Measurements from ENCODE around the gene BLZF1.

BLZF1 gene

DNA sequence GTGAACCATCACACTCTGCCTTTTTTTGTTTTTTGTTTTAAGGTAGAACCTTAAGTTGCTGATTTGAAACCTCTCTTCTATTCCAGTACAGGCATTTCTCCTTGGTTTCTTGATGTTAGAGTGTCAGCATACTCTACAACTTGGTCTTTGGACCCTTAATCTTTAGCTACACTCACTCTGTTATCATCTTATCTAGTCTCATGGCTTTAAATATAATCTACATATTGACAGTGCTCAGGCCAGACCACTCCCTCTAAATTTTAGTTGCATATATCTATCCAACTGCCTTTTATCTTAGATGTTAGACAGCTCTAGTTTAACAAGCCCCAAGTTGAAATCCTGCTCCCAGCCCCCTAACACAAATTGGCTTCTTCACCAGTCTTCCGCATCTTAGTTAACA, 22.5 kb upstream of the BLZF1 start:
- Histone ChIP-seq H2BK5ac (ENCODE audit: low read depth, low read length, poor library complexity, severe bottlenecking) (no peak overlapping the region), H3K4me3 (ENCODE audit: insufficient read depth in 1 of 2, low read depth in 1 of 2, low read length in 2 of 2) (no peak overlapping the region), H3K9me3 (ENCODE audit: control insufficient read depth, low read length) (no peaks in the 10 kb centered on the region), H3K9ac (ENCODE audit: low read length) (no peak overlapping the region), H4K91ac (ENCODE audit: low read length) (no peak overlapping the region), H2BK120ac (ENCODE audit: low read depth, low read length) (no peak overlapping the region), H3K36me3 (ENCODE audit: control insufficient read depth in 1 of 2, insufficient read depth in 2 of 2, low read depth in 1 of 2, low read length in 2 of 2) (peaks cover 0 to 7% of the 10 kb centered on the region in 2 experiments), H4K8ac (ENCODE audit: low read length) (no peak overlapping the region), H3K4ac (ENCODE audit: low read depth in 1 of 2, low read length in 2 of 2) (no peak overlapping the region), H2AK5ac (ENCODE audit: low read length, severe bottlenecking) (no peak overlapping the region), H3K4me2 (ENCODE audit: low read length, poor library complexity, severe bottlenecking) (no peak overlapping the region), H3K18ac (ENCODE audit: low read depth in 1 of 2, low read length in 2 of 2) (no peak overlapping the region), H3K23ac (ENCODE audit: low read length in 2 of 2) (no peak overlapping the region), H3K79me1 (replicated peaks; ENCODE audit: low read length, poor library complexity, severe bottlenecking) (peaks cover 24% of the 10 kb centered on the region), H2BK12ac (ENCODE audit: low read length in 2 of 2) (no peak overlapping the region), H3K14ac (ENCODE audit: low read length in 2 of 2) (no peak overlapping the region), H2BK15ac (ENCODE audit: low read depth, poor library complexity, severe bottlenecking) (no peak overlapping the region), H3K27ac (ENCODE audit: low read length, poor library complexity, severe bottlenecking) (no peak overlapping the region), H3K4me1 (ENCODE audit: control insufficient read depth, insufficient read depth, low read depth, low read length) (no peaks in the 10 kb centered on the region), H2AFZ (ENCODE audit: low read depth, low read length) (no peak overlapping the region), H3K27me3 (ENCODE audit: control insufficient read depth in 1 of 2, insufficient read depth in 1 of 2, low read length in 2 of 2) (no peaks in the 10 kb centered on the region)
- DNase-seq, result no peak
- WGBS, result 100% methylated on average over 1 of the region's 1 CpG

DNA sequence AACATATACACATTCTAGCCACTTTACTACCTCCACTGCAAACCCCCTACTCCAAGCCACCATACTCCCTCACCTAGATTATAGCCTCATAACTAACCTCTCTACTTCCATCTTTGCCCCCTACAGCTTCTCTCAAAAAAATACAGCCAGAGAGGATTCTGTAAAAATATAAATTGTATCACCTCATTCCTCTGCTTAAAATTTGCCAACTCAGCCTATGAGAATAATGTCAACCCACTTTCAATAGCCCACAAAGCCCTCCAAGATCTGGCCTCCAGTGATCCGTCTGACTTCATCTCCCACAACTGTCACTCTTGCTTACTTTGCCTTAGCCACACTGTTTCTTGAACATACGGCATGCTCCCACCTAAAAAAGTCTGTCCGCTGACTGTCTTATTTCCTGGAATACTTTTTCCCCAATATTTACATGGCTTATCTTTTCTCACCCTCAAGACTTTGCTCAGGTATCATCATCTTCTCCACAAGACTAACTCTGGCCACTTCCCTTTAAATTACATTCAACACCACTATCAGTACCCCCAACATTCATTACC, 21.9 kb upstream of the BLZF1 start:
- H3K79me1 ChIP-seq (replicated peaks; ENCODE audit: low read length, poor library complexity, severe bottlenecking), result peaks cover 21% of the 10 kb centered on the region
- WGBS, result 99% methylated on average over 3 of the region's 3 CpGs

DNA sequence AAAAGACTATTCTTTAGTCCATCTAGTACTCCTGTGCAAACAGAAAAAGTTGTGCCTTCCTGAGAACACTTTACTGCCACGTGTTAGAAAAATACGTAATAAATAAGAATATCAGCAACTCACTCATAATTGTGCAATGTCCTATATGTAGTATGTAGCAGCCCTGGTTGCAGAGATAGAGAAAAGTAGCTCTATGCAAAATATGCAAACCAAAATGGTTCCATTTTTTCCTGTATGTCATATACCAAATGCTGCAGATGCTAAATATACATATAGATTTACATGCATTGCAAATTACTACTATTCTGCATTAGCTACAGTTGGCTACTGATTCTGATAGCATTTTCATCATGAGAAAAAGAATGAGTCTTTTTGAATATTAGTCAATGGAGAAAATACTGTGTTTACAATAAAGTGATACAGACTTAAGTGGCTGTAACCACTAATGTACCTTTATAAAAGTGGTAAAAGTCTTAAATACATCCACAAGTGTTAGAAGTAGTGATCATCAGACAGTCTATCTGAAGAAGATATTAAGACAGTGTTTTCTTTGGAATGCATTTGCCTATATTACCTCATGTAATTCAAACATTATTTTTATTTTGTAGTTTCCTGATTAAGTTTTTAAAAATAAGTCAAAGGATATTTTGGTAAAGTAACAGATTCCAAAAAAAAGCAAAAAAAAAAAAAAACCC, 20.2 kb upstream of the BLZF1 start:
- H3K4me1 ChIP-seq (ENCODE audit: control insufficient read depth, insufficient read depth, low read depth, low read length), result no peaks in the 10 kb centered on the region
- WGBS, result 80% methylated on average over 2 of the region's 2 CpGs
- no peak overlapping the region for H2BK5ac ChIP-seq (ENCODE audit: low read depth, low read length, poor library complexity, severe bottlenecking)
- H3K36me3 ChIP-seq (ENCODE audit: control insufficient read depth in 1 of 2, insufficient read depth in 2 of 2, low read depth in 1 of 2, low read length in 2 of 2), result no peaks in the 10 kb centered on the region
- no peak overlapping the region for H2AK5ac ChIP-seq (ENCODE audit: low read length, severe bottlenecking)
- H3K4ac ChIP-seq (ENCODE audit: low read depth in 1 of 2, low read length in 2 of 2), result no peak overlapping the region
- H3K4me3 ChIP-seq (ENCODE audit: insufficient read depth in 1 of 2, low read depth in 1 of 2, low read length in 2 of 2), result no peak overlapping the region
- H4K8ac ChIP-seq (ENCODE audit: low read length), result no peak overlapping the region
- no peak overlapping the region for H3K4me2 ChIP-seq (ENCODE audit: low read length, poor library complexity, severe bottlenecking)
- H2BK15ac ChIP-seq (ENCODE audit: low read depth, poor library complexity, severe bottlenecking), result no peak overlapping the region
- no peak for DNase-seq
- H3K9me3 ChIP-seq (ENCODE audit: control insufficient read depth, low read length), result no peaks in the 10 kb centered on the region
- H3K79me1 ChIP-seq (replicated peaks; ENCODE audit: low read length, poor library complexity, severe bottlenecking), result peaks cover 14% of the 10 kb centered on the region
- H3K27ac ChIP-seq (ENCODE audit: low read length, poor library complexity, severe bottlenecking), result no peak overlapping the region
- H4K91ac ChIP-seq (ENCODE audit: low read length), result no peak overlapping the region
- no peaks in the 10 kb centered on the region for H3K27me3 ChIP-seq (ENCODE audit: control insufficient read depth in 1 of 2, insufficient read depth in 1 of 2, low read length in 2 of 2)
- H2BK120ac ChIP-seq (ENCODE audit: low read depth, low read length), result no peak overlapping the region
- no peak overlapping the region for H2BK12ac ChIP-seq (ENCODE audit: low read length in 2 of 2)
- no peak overlapping the region for H3K9ac ChIP-seq (ENCODE audit: low read length)
- no peak overlapping the region for H2AFZ ChIP-seq (ENCODE audit: low read depth, low read length)
- no peak overlapping the region for H3K23ac ChIP-seq (ENCODE audit: low read length in 2 of 2)
- H3K14ac ChIP-seq (ENCODE audit: low read length in 2 of 2), result no peak overlapping the region
- no peak overlapping the region for H3K18ac ChIP-seq (ENCODE audit: low read depth in 1 of 2, low read length in 2 of 2)

More for the DNA sequence above, 21.9 kb upstream of the BLZF1 start:
- Histone ChIP-seq H3K14ac (ENCODE audit: low read length in 2 of 2) (no peak overlapping the region), H3K9me3 (ENCODE audit: control insufficient read depth, low read length) (no peaks in the 10 kb centered on the region), H2BK120ac (ENCODE audit: low read depth, low read length) (no peak overlapping the region), H3K4ac (ENCODE audit: low read depth in 1 of 2, low read length in 2 of 2) (no peak overlapping the region), H3K4me3 (ENCODE audit: insufficient read depth in 1 of 2, low read depth in 1 of 2, low read length in 2 of 2) (no peak overlapping the region), H2AK5ac (ENCODE audit: low read length, severe bottlenecking) (no peak overlapping the region), H4K91ac (ENCODE audit: low read length) (no peak overlapping the region), H3K18ac (ENCODE audit: low read depth in 1 of 2, low read length in 2 of 2) (no peak overlapping the region), H2BK15ac (ENCODE audit: low read depth, poor library complexity, severe bottlenecking) (no peak overlapping the region), H3K27ac (ENCODE audit: low read length, poor library complexity, severe bottlenecking) (no peak overlapping the region), H3K4me2 (ENCODE audit: low read length, poor library complexity, severe bottlenecking) (no peak overlapping the region), H2AFZ (ENCODE audit: low read depth, low read length) (no peak overlapping the region), H4K8ac (ENCODE audit: low read length) (no peak overlapping the region), H2BK5ac (ENCODE audit: low read depth, low read length, poor library complexity, severe bottlenecking) (no peak overlapping the region), H3K4me1 (ENCODE audit: control insufficient read depth, insufficient read depth, low read depth, low read length) (no peaks in the 10 kb centered on the region), H3K23ac (ENCODE audit: low read length in 2 of 2) (no peak overlapping the region), H3K36me3 (ENCODE audit: control insufficient read depth in 1 of 2, insufficient read depth in 2 of 2, low read depth in 1 of 2, low read length in 2 of 2) (peaks cover 0 to 4% of the 10 kb centered on the region in 2 experiments), H2BK12ac (ENCODE audit: low read length in 2 of 2) (no peak overlapping the region), H3K9ac (ENCODE audit: low read length) (no peak overlapping the region), H3K27me3 (ENCODE audit: control insufficient read depth in 1 of 2, insufficient read depth in 1 of 2, low read length in 2 of 2) (no peaks in the 10 kb centered on the region)
- DNase-seq, result no peak

DNA sequence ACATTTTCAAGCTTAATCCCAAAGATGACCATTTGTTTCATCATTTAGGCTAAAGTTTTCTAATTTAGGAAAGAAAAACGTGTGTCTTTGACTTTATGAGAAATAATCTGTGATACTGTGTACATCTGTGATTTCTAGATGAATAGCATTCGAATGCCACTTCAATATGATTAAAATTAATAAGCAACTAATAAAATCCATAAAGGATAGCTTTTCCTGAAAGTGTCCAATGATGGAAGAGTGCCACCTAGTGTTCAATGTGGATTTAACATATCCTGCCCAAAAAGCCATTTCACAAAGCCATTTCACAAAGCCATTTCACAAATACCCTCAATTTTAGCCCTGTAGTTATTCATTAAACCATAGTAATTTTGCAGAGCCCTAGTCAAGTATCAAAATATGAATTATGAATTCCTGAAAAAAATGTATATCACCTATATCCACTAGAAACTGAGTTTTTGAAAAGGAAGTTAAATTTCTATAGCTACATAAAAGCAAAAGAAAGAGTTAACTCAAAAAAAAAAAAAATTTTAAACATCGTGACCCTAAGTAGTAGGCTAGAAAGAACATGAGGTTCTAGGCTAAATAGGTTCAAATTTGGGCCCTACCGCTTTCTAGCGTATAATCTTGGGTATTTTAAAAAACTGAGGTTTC, 19.5 kb upstream of the BLZF1 start:
- 100% methylated on average over 1 of the region's 5 CpGs for WGBS
- no peak overlapping the region for H2BK5ac ChIP-seq (ENCODE audit: low read depth, low read length, poor library complexity, severe bottlenecking)
- no peak overlapping the region for H2AFZ ChIP-seq (ENCODE audit: low read depth, low read length)
- peaks cover 14% of the 10 kb centered on the region for H3K79me1 ChIP-seq (replicated peaks; ENCODE audit: low read length, poor library complexity, severe bottlenecking)
- no peaks in the 10 kb centered on the region for H3K36me3 ChIP-seq (ENCODE audit: control insufficient read depth in 1 of 2, insufficient read depth in 2 of 2, low read depth in 1 of 2, low read length in 2 of 2)
- no peak overlapping the region for H3K4ac ChIP-seq (ENCODE audit: low read depth in 1 of 2, low read length in 2 of 2)
- H3K9ac ChIP-seq (ENCODE audit: low read length), result no peak overlapping the region
- no peak overlapping the region for H3K18ac ChIP-seq (ENCODE audit: low read depth in 1 of 2, low read length in 2 of 2)
- no peaks in the 10 kb centered on the region for H3K4me1 ChIP-seq (ENCODE audit: control insufficient read depth, insufficient read depth, low read depth, low read length)
- no peaks in the 10 kb centered on the region for H3K9me3 ChIP-seq (ENCODE audit: control insufficient read depth, low read length)
- no peak overlapping the region for H3K4me2 ChIP-seq (ENCODE audit: low read length, poor library complexity, severe bottlenecking)
- H4K8ac ChIP-seq (ENCODE audit: low read length), result no peak overlapping the region
- no peaks in the 10 kb centered on the region for H3K27me3 ChIP-seq (ENCODE audit: control insufficient read depth in 1 of 2, insufficient read depth in 1 of 2, low read length in 2 of 2)
- H3K4me3 ChIP-seq (ENCODE audit: insufficient read depth in 1 of 2, low read depth in 1 of 2, low read length in 2 of 2), result no peak overlapping the region
- H3K23ac ChIP-seq (ENCODE audit: low read length in 2 of 2), result no peak overlapping the region
- no peak overlapping the region for H4K91ac ChIP-seq (ENCODE audit: low read length)
- no peak overlapping the region for H3K14ac ChIP-seq (ENCODE audit: low read length in 2 of 2)
- no peak overlapping the region for H2BK120ac ChIP-seq (ENCODE audit: low read depth, low read length)
- peak; percentile 59 for DNase-seq
- H2BK15ac ChIP-seq (ENCODE audit: low read depth, poor library complexity, severe bottlenecking), result no peak overlapping the region
- no peak overlapping the region for H2AK5ac ChIP-seq (ENCODE audit: low read length, severe bottlenecking)
- no peak overlapping the region for H3K27ac ChIP-seq (ENCODE audit: low read length, poor library complexity, severe bottlenecking)
- no peak overlapping the region for H2BK12ac ChIP-seq (ENCODE audit: low read length in 2 of 2)

Data from mesenchymal stem cell (in vitro differentiated cells and primary cell).